Stimulated activated CD4-positive, alpha-beta T cell treated with anti-CD3 and anti-CD28 coated beads, TNF-alpha, amount 100 ng/mL, for 48 hours (primary cell): ENCODE data around the gene C11orf24.

Source experiments
- DNase-seq, 3 donors: peaks; one replicate each; pipeline ENCODE4 v3.0.0-alpha.2; 2020; ENCODE audit warnings: low read depth in 3 of 3

Gene C11orf24

DNA sequence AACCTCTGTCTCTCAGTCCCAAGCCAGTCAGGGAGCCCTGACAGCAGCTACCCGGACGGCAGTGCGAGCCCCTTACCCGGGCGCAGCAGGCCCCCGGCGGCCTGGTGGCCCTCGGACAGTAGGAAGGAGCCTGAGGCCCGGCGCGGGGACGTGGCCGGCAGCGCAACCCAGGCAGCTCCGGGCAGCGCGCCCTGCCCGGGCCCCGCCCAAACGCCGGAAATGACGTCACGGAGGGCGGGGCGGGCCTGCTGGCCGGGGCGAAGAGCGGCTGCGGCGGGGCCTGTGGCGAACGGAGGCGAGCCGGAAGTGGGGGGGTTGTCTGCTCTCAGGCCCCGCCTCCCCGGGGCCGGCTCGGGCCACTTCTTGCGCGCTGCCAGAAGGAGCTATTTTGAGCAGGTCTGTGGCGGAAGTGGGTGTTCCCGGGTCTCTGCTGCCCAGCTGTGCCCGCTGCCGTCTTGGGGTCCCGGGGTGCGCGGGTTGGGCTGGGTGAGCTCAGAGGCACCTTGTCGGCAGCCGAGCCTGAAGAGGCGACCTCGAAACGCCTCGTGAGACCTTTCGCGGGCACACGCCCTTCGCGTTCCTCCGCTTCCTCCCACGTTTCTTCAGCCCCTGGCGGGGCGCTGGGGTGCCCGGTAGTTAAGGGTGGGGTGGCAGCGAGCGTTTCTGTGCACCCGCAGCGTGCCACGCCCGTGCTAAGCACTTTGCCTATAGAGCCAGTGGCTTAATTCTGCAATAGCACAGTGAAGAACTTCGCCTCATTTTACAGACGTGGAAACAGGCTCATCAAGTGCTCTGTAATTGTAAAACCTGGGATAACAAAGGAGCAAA is at the start of gene C11orf24:
C11orf24 (minus strand) TSS at position 193 of the 828 bp plus-strand sequence. CDS start 8,206 bp downstream, outside the sequence.
- DNase-seq = peak; percentile 83 to 93 (median 88)

DNA sequence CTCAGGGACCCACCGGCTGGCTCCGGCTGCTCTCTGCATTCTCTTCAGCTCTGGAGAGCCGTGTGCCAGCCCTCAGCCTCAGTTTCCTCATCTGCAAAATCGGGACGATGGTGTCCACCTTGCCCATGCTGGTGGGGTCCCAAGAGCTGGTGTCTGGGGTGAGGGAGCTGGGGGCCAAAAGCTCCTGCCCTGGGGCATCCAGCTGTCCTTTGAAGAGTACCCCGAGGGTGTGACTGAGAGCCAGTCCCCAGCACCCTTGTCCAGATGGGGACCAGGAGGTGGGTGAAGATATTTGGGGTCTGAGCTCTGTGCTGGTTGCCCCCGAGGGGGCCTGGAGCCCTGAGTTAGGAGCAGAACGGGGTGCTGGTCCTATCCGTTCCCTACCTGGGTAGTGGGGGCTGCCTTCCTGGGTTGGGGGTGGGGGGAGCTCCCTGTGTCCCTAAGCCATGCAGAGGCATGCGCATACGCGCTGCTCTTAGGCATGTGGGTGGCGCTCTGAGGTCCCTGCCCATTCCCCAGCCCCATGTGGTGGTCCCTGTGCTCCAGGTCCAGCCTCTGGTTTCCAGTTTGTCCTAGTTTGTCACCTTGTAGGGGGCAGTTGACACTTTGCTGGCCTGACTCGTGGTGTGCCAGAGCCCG is 45.5 kb upstream of the C11orf24 start:
- no peak for DNase-seq

DNA sequence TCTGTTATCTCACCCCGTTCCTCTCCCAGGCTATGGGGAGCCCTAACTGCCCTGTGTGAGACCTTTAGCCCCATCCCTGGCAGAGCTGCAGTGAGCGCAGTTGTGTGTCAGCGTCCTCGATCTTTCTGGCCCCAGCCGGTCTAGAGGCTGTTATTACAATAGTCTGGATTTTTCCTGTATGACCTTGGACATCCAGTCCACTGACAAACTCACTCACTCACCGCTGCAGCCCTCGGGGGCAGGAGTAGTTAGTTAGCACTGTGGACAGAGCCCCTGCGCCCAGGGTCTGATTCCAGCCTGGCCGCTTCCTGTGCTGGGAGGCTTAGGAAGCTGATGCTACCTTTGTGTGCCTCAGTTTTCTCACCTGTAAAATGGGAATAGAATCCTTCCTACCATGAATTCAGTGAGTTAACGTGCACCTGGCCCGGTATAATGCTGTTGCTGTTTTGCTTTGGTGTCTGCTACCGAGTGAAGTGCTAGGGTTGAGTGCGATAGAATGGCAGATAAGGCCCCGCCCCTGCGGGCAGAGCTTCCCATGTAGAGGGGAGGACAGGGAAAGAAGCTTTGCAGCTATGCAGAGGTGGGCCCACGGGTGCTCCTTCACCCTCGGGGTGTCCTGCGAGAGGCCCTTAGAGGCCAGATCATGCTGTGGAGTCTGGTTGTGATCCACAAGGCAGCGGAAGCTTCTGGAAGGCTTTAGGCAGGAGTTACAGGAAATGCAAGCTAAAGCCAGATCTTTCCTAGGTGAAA is 43.6 kb upstream of the C11orf24 start:
- DNase-seq = no peak

DNA sequence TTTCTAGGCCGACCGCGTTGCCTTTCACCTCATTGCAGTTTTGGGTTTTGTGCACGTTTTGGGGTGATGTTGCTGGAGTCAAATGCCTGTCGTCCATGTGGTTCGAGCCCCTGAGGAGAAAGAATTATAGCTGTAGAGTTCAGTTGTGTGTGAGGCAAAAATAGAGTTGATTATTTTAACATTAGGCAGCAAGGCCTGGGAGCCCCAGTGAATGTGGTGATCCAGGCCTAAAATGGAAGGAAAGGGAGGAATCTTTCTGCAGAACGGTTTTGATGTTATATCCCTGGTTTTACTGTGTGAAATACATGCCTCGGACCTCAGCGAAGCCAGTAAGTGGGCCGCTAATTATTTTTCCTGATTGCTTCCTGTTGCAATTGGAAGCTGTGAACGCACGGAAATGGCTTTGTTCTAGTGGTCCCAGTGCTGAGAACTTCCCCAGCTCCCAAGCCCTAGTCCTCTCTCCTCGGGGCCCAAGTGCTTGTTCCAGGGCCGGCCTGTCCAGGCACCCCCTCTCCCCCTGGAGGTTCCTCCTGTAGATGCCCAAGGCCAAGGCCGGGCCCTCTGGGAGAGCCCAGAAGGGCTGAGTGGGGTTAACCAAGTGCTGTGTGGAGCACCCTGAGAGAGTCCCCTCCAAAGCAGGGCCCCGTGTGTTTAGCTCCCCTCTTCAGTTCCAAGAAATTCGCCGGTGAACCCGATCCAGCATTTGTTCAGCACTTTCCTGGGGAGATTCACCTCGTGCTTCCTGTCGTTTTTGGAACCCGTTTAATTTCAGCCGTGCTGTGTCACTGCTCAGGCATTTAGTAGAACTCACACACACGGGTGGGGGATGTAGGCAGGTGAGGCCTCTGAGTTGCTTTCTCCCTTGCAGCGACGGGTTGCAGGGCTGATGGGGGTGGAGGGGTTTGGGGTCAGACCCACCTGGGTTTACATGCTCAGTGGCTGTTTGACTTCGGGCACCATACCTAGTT is 42.7 kb upstream of the C11orf24 start:
- DNase-seq = no peak

DNA sequence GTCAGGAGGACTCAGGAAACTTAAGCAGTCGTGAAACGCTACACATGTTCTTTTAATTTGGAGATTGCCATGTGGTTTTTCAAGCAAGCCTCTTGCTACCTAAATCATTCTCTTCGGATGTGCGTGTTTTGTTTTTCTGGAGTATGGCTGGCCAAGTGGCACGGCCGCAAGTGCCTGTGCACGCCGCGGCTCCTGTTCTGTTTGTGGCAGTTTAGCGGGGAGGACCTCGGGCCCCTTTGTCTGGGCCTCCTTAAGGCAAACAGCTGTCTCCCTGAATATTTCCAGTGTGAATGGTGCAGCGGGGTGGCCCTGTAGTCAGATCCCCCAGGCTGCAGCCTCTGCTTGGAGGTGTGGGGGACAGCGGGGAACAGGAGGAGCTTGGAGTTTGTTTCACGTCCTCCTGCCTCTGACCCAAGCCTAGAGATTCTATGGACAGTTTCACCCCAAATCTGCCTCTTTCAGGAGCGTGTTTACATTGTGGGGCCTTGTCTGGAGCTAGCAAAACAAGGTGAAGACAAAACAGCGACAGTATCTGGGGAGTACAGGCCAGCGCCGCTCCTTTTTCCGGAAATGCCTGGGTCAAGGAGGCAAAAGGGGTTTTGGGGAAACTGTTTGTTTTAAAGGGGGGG is 41.9 kb upstream of the C11orf24 start:
- no peak for DNase-seq

- no peak for DNase-seq
Measured at GRCh38 chr11:68312780-68313573, 41.2 kb upstream of the C11orf24 start.

- DNase-seq = no peak
Measured at GRCh38 chr11:68312117-68312779, 40.5 kb upstream of the C11orf24 start, which contains the start of gene LRP5. TSS of gene LRP5 (plus strand) at chr11:68312591. CDS start at chr11:68312715, 124 bp downstream.

DNA sequence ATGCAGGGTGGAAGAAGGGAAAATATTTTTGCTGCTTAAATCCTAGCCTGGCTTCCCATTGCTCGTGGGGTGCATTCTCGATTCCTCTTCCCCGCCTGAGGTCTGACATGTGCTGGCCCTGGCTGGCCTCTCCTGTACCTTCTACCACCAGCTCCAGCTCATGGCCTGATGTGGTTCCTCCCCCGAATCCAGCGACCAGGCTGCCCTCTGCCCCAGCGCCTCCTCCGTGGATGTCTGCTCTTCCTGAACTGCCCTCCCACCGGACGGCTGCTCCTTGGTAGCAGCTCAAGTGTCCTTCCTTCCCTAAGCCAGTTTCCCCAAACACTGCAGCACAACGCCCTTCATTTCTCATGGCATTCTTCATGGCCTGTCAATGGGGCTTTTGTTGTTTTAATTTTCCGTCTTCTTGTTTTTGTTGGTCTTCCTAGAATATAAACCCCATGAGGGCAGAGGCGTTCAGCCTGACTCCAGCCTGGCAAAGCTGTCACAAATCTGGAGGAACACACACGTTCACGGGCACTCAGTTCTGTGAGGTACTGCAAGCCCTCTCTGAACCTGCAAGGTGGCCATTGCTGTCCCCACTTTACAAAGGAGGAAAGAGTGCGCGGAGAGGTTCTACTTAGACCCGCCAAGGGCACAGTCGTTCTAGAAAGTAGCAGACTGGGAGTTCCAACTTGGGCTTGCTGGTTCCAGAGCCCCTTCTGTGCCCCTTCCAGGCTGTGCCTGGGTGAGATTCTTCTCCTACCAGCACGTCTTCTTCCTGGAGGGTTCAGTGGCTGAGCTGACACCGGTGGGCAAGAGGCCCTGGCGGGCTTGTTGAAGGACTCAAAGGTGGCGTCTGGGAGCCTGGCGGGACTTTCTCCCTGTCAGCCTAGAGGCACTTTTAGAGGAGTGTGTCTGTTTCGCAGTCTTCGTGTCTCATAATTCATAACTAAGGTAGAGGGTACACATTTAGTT is 39.7 kb upstream of the C11orf24 start:
- no peak for DNase-seq

DNA sequence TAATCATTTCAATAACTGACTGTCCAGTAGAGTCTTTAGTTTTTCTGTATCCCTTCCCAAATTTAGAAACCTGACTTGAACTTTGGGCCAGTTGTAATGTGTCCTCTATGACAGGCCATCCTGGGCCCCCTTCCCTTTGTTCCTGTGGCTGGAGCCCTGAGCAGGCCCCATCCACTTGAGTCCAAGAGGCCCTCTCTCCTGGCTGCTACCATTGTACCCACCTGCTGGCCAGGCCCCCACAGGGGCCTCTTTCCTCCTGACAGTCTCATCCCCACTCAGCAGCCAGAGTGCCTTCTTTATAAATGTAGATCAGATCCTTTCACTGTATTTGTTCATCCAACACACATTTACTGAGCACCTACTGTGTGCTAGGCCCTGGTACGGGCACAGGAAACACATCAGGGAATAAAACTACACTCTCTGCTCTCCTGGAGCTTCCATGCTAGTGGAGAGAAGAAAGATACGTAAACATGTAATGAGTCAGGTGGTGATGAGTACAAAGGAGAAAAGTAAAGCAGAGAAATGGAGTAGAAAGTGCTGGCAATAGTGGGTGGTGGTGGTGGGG is 37.9 kb upstream of the C11orf24 start:
- no peak for DNase-seq

DNA sequence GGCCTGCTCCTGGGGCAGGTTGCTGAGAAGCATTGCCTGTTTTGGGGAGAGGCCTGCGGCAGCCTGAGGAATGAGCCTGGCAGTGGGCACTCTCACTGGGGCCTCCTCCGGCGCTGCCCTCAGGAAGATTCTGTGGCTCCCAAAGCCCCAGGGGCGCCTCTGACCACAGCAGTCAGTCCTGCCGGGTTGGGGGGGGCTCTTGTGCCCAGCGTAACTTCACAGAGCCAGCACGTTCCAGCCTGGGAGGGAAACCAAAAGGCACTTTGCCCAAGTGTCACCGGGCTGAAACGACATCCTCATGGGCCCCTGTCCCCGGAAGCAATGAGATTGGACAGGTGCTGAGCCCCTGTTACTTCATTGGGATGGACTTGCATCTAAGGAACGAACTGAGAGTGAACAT is 36.3 kb upstream of the C11orf24 start:
- no peak for DNase-seq

DNA sequence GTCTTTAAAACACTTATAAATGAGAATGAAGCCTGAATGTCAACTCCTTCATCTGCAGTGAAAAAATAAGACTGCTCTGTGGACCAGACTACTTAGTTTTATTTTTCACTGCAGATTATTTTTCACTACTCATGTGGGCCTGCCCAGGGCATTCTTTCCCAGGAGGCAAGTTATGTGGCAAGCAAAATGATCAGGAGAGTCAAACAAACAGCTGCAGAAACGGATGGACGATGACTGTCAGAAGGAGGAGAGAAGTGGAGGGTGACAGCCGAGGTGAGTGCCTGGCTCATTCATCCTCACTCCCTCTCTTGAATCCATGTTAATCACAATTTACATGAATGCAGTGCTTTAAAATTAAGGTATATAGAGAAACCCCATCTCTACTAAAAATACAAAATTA is 34.9 kb upstream of the C11orf24 start:
- no peak for DNase-seq

DNA sequence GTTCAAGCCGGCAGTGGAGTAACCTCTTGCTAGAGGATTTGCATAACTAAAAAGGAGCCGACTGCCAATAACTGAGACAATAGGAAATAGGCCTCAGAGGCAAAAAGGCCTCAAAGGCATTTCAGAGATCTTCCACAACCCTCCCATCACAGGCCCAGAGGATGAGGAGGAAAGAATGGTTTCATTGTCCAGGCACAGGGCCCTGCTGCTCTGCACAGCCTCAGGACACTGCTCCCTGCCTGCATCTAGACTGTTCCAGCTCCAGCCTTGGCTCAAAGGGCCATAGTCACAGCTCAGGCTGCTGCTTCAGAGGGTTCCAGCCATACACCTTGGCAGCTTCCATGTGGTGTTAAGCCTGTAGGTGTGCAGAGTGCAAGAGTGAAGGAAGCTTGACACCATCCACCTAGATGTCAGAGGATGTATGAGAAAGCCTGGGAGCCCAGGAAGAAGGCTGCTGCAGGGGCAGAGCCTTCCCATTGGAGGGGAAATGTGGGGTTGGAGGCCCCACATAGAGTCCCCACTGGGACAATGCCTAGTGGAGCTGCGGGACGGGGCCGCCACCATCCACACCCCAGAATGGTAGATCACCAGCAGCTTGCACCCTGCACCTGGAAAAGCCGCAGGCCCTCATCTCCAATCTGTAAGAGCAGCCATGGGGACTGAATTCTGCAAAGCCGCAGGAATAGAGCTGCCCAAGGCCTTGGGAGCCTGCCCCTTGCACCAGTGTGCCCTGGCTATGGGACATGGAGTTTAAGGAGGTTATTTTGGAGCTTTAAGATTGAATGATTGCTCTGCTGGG is 32.4 kb upstream of the C11orf24 start:
- DNase-seq = no peak

DNA sequence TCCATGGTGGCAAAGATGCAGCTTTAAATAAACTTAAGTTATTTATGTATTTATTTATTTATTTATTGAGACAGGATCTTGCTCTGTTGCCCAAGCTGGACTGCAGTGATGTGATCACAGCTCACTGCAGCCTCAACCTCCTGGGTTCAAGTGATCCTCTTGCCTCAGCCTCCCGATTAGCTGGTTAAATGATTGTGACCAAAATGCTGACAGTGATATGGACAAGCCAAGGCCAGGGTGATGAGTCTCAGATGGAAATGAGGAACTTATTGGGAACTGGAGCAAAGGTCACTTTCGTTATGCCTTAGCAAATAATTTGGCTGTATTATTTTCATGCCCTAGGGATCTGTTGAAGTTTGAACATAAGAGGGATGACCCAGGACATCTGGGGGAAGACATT is 31.3 kb upstream of the C11orf24 start:
- no peak for DNase-seq

GRCh38 chr11:68302670-68303069 is 30.9 kb upstream of the C11orf24 start:
- no peak for DNase-seq

- no peak for DNase-seq
Measured at GRCh38 chr11:68302256-68302655, 30.5 kb upstream of the C11orf24 start.

GRCh38 chr11:68300076-68300830 is 28.5 kb upstream of the C11orf24 start:
- no peak for DNase-seq
